SU-DHL-6 (cell line): ENCODE data around the gene KBTBD13.

ENCODE experiments used
- EZH2phosphoT487 ChIP-seq: fragments of 200-600 bp; sonication (generic), shearing (Covaris generic); conservative IDR thresholded peaks from 2 replicates; pipeline ENCODE4 v1.6.1; 2018; ENCODE audit warnings: mild to moderate bottlenecking, antibody characterized with exemption, low read length, moderate library complexity, mixed read lengths
- TF ChIP-seq, protein P1 (sequence below): fragments of 200-600 bp; sonication (generic); IDR thresholded peaks from one replicate; pipeline ENCODE4 v1.5.1; 2017; ENCODE audit warnings: antibody characterized with exemption, mild to moderate bottlenecking, low read length, moderate library complexity; ENCODE audit not compliant: insufficient read depth, poor library complexity, severe bottlenecking

- TF ChIP-seq, protein P1, sequence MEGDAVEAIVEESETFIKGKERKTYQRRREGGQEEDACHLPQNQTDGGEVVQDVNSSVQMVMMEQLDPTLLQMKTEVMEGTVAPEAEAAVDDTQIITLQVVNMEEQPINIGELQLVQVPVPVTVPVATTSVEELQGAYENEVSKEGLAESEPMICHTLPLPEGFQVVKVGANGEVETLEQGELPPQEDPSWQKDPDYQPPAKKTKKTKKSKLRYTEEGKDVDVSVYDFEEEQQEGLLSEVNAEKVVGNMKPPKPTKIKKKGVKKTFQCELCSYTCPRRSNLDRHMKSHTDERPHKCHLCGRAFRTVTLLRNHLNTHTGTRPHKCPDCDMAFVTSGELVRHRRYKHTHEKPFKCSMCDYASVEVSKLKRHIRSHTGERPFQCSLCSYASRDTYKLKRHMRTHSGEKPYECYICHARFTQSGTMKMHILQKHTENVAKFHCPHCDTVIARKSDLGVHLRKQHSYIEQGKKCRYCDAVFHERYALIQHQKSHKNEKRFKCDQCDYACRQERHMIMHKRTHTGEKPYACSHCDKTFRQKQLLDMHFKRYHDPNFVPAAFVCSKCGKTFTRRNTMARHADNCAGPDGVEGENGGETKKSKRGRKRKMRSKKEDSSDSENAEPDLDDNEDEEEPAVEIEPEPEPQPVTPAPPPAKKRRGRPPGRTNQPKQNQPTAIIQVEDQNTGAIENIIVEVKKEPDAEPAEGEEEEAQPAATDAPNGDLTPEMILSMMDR, result no peak
- TF ChIP-seq EZH2phosphoT487, result no peak
Observed at GRCh38 chr15:65072027-65072426, 4.5 kb upstream of the KBTBD13 start.
